HepG2 (cell line): ENCODE results near the gene SNX3. TPM values are rescaled to one million over a fixed set of nuclear protein-coding genes. Genes with fewer than 3 reads are reported as not detected.
A peak's percentile ranks its signal among the peaks of the same experiment; 100 is the strongest.

Experiments
- ATAC-seq: fragments of 200-7000 bp; cut with Tn5 transposase; 3 replicates; pipeline ENCODE4 v1.9.1; 2020; ENCODE audit warnings: mild to moderate bottlenecking, moderate library complexity
- BruUV-seq: library from RNA; stranded (reverse); fragments of 400-500 nt; replicated peaks from 2 replicates; lab custom pipeline; 2021; lab: Mats Ljungman, UMichigan
- CTCF ChIA-PET: fragments of 300-600 bp; formaldehyde crosslinking; extraction: SDS; loops from one replicate; lab custom pipeline; 2021; ENCODE audit warnings: low total read pairs, inconsistent platforms, low intra/inter-chr PET ratio; lab: Yijun Ruan, JAX
- POLR2A ChIA-PET: fragments of 350-600 bp; sonication (Branson Sonifier 250); formaldehyde crosslinking; loops from one replicate; lab custom pipeline; 2020; ENCODE audit warnings: antibody characterized with exemption, inconsistent platforms; lab: Yijun Ruan, JAX
- DNase-seq: peaks from one replicate; pipeline ENCODE4 v3.0.0-alpha.2; 2015; ENCODE audit warnings: low spot score
- FAIRE-seq: peaks from 3 replicates; lab custom pipeline; 2011; peaks lifted over from hg19 to GRCh38; lab: Jason Lieb, UNC
- H2AFZ ChIP-seq: one replicate; pipeline ENCODE4 v1.6.1; 2011; ENCODE audit warnings: low read length, inconsistent platforms
- H3K27ac ChIP-seq: fragments of 300-600 bp; 3 replicates; pipeline ENCODE4 v1.8.0; 2011; ENCODE audit warnings: mixed run types, mild to moderate bottlenecking, mixed read lengths, low read length, inconsistent platforms; ENCODE audit not compliant: insufficient read depth; ENCODE audit errors: extremely low read length
- H3K27me3 ChIP-seq, 2 experiments: fragments of 200-600 bp in 1 of 2; 2 replicates in 1 of 2; 3 replicates in 1 of 2; pipeline versions ENCODE4 v1.6.0 to v1.8.0; 2011; ENCODE audit warnings: low read length in 2 of 2, mild to moderate bottlenecking in 2 of 2, moderate library complexity in 2 of 2, inconsistent platforms in 1 of 2; ENCODE audit not compliant: insufficient read depth in 2 of 2, control insufficient read depth in 1 of 2
- H3K36me3 ChIP-seq, 2 experiments: fragments of 200-600 bp in 1 of 2; replicated peaks in 1 of 2; 2 replicates in 1 of 2; 3 replicates in 1 of 2; pipeline versions ENCODE4 v1.5.1 to v1.8.0; 2011; ENCODE audit warnings: low read length in 2 of 2, inconsistent platforms in 1 of 2; ENCODE audit not compliant: insufficient read depth in 2 of 2, control insufficient read depth in 1 of 2
- H3K4me1 ChIP-seq: 2 replicates; pipeline ENCODE4 v1.5.1; 2012; ENCODE audit warnings: low read length, inconsistent platforms; ENCODE audit not compliant: insufficient read depth
- H3K4me2 ChIP-seq: 2 replicates; pipeline ENCODE4 v1.6.0; 2011; ENCODE audit warnings: low read depth, low read length, inconsistent platforms
- H3K4me3 ChIP-seq, 3 experiments: fragments of 200-600 bp in 1 of 3; sonication (generic), shearing (Covaris generic) in 1 of 3; replicated peaks in 1 of 3; 2 replicates each; pipeline ENCODE4 v1.5.1; 2011 to 2016; ENCODE audit warnings: low read length in 3 of 3, inconsistent platforms in 2 of 3, low read depth in 2 of 3, mild to moderate bottlenecking in 2 of 3, control low read depth in 1 of 3, mixed read lengths in 1 of 3; ENCODE audit not compliant: insufficient read depth in 1 of 3
- H3K79me2 ChIP-seq: one replicate; pipeline ENCODE4 v1.6.1; 2011; ENCODE audit warnings: low read length, inconsistent platforms; ENCODE audit not compliant: insufficient read depth
- H3K9ac ChIP-seq: 2 replicates; pipeline ENCODE4 v1.6.0; 2011; ENCODE audit warnings: mild to moderate bottlenecking, low read depth, low read length, inconsistent platforms; ENCODE audit not compliant: insufficient read depth
- H3K9me3 ChIP-seq: 2 replicates; pipeline ENCODE4 v1.5.1; 2012; ENCODE audit warnings: mild to moderate bottlenecking, low read length
- H4K20me1 ChIP-seq: 2 replicates; pipeline ENCODE4 v1.6.0; 2011; ENCODE audit warnings: inconsistent platforms, mild to moderate bottlenecking, low read length, moderate library complexity; ENCODE audit not compliant: insufficient read depth
- BCL6 ChIP-seq: IDR thresholded peaks from 2 replicates; pipeline ENCODE4 v1.6.1; 2016; ENCODE audit warnings: missing genetic modification reagents, missing compliant biosample characterization
- BRF2 ChIP-seq: sonication (generic); formaldehyde crosslinking; IDR thresholded peaks from 2 replicates; pipeline ENCODE4 v1.8.1; 2022; ENCODE audit warnings: mild to moderate bottlenecking, missing genetic modification reagents
- HIVEP1 ChIP-seq: sonication (generic); formaldehyde crosslinking; IDR thresholded peaks from 2 replicates; pipeline ENCODE4 v1.4.0; 2020; ENCODE audit warnings: mild to moderate bottlenecking, missing genetic modification reagents
- HNF4A ChIP-seq: sonication (generic); formaldehyde crosslinking; IDR thresholded peaks from 2 replicates; pipeline ENCODE4 v1.4.0; 2020; ENCODE audit warnings: missing genetic modification reagents
- HOXA3 ChIP-seq: sonication (generic); formaldehyde crosslinking; IDR thresholded peaks from 2 replicates; pipeline ENCODE4 v1.5.0; 2020; ENCODE audit warnings: missing genetic modification reagents
- MED13 ChIP-seq: sonication (generic); formaldehyde crosslinking; IDR thresholded peaks from 2 replicates; pipeline ENCODE4 v1.5.0; 2020; ENCODE audit warnings: missing genetic modification reagents
- POGZ ChIP-seq: sonication (generic); formaldehyde crosslinking; IDR thresholded peaks from 2 replicates; pipeline ENCODE4 v1.4.0; 2020; ENCODE audit warnings: mild to moderate bottlenecking, missing genetic modification reagents
- RELA ChIP-seq: sonication (generic); formaldehyde crosslinking; IDR thresholded peaks from 2 replicates; pipeline ENCODE4 v1.4.0; 2020; ENCODE audit warnings: missing genetic modification reagents
- SALL1 ChIP-seq: sonication (generic); formaldehyde crosslinking; IDR thresholded peaks from 2 replicates; pipeline ENCODE4 v1.8.0; 2022; ENCODE audit warnings: mild to moderate bottlenecking, missing genetic modification reagents
- SAP130 ChIP-seq: IDR thresholded peaks from 2 replicates; pipeline ENCODE4 v1.6.1; 2016; ENCODE audit warnings: low read depth
- SMARCC2 ChIP-seq: fragments of 450-650 bp; IDR thresholded peaks from 2 replicates; pipeline ENCODE4 v1.6.1; 2017; ENCODE audit warnings: antibody characterized with exemption, mild to moderate bottlenecking
- SOX13 ChIP-seq, 3 experiments: fragments of 450-650 bp in 1 of 3; sonication (generic) in 1 of 3; formaldehyde crosslinking in 1 of 3; IDR thresholded peaks in 2 of 3; conservative IDR thresholded peaks in 1 of 3; 2 replicates each; pipeline versions ENCODE4 v1.5.0 to v1.6.1; 2016 to 2020; ENCODE audit warnings: antibody characterized with exemption in 1 of 3, mild to moderate bottlenecking in 1 of 3, missing compliant biosample characterization in 1 of 3, missing genetic modification reagents in 1 of 3, moderate library complexity in 1 of 3
- TAF1 ChIP-seq: sonication (generic); formaldehyde crosslinking; IDR thresholded peaks from 2 replicates; pipeline ENCODE4 v1.4.0; 2020; ENCODE audit warnings: missing genetic modification reagents
- ZBTB34 ChIP-seq: sonication (generic); formaldehyde crosslinking; IDR thresholded peaks from 2 replicates; pipeline ENCODE4 v1.8.0; 2022; ENCODE audit warnings: mild to moderate bottlenecking, missing genetic modification reagents
- ZFX ChIP-seq: sonication (generic); formaldehyde crosslinking; IDR thresholded peaks from 2 replicates; pipeline ENCODE4 v1.4.0; 2020; ENCODE audit warnings: mild to moderate bottlenecking, low read depth, missing genetic modification reagents, moderate library complexity
- ZFY ChIP-seq: sonication (generic); formaldehyde crosslinking; IDR thresholded peaks from 2 replicates; pipeline ENCODE4 v1.4.0; 2020; ENCODE audit warnings: missing genetic modification reagents
- ZMYM4 ChIP-seq: sonication (generic); formaldehyde crosslinking; IDR thresholded peaks from 2 replicates; pipeline ENCODE4 v1.8.1; 2023; ENCODE audit warnings: mild to moderate bottlenecking, missing genetic modification reagents
- ZNF292 ChIP-seq: sonication (generic); formaldehyde crosslinking; IDR thresholded peaks from 2 replicates; pipeline ENCODE4 v1.8.1; 2022; ENCODE audit warnings: mild to moderate bottlenecking, low read depth, missing genetic modification reagents, borderline replicate concordance
- ZNF644 ChIP-seq: IDR thresholded peaks from 2 replicates; pipeline ENCODE4 v1.6.1; 2016; ENCODE audit warnings: low read depth
- ZNF652 ChIP-seq: IDR thresholded peaks from 2 replicates; pipeline ENCODE4 v1.6.1; 2016; ENCODE audit warnings: low read depth, borderline replicate concordance
- ZNF781 ChIP-seq: sonication (generic); formaldehyde crosslinking; IDR thresholded peaks from 2 replicates; pipeline ENCODE4 v1.5.1; 2020; ENCODE audit warnings: borderline replicate concordance, mild to moderate bottlenecking, missing genetic modification reagents; ENCODE audit errors: not compliant biosample characterization
- ZNF879 ChIP-seq: sonication (generic); formaldehyde crosslinking; IDR thresholded peaks from 2 replicates; pipeline ENCODE4 v1.8.1; 2023; ENCODE audit warnings: missing genetic modification reagents
- WGBS: methylation state at CpG from one replicate; pipeline ENCODE4 v1.1.6; 2017; ENCODE audit warnings: low lambda C conversion rate; 5-methylcytosine and 5-hydroxymethylcytosine counted together
- in situ Hi-C: cut with HindIII; loops from 2 replicates; pipeline ENCODE4 v1.10.0; 2017; ENCODE audit warnings: low pct_unique_long_range_greater_than_20kb; ENCODE audit not compliant: extremely low pct_ligation_motif_present
- intact Hi-C: fragments of 100-400 bp; cut with micrococcal nuclease; formaldehyde crosslinking; loops from one replicate; pipeline ENCODE4 v1.10.0; 2022; ENCODE audit not compliant: unreplicated experiment
- polyA plus RNA-seq, 8 experiments: library from polyadenylated mRNA; depleted of rRNA in 3 of 8; stranded (reverse) in 7 of 8; unstranded in 1 of 8; fragments of >200 nt; fragmentation: Illumina TruSeq in 4 of 8; extraction: Trizol in 4 of 8; gene quantifications; 2 replicates each; pipeline versions ENCODE4 v1.2.1 to v1.2.3, GENCODE V29; 2011 to 2016; ENCODE audit warnings: low read depth in 4 of 8, missing spikeins in 1 of 8, mixed read lengths in 1 of 8; ENCODE audit not compliant: insufficient read depth in 1 of 8
- total RNA-seq, 5 experiments: library from RNA; depleted of rRNA; stranded (reverse); fragments of >200 nt; fragmentation: Illumina TruSeq; extraction: Trizol; gene quantifications; 2 replicates each; pipeline ENCODE4 v1.2.3, GENCODE V29; 2016; ENCODE audit warnings: low read depth in 1 of 5

The SNX3 gene
- total and polyA plus RNA-seq, 2 of the 13 experiments (the other 11 are each of a cell fraction or from before 2014, with no cell fraction given): 84.9 to 226 TPM

DNA sequence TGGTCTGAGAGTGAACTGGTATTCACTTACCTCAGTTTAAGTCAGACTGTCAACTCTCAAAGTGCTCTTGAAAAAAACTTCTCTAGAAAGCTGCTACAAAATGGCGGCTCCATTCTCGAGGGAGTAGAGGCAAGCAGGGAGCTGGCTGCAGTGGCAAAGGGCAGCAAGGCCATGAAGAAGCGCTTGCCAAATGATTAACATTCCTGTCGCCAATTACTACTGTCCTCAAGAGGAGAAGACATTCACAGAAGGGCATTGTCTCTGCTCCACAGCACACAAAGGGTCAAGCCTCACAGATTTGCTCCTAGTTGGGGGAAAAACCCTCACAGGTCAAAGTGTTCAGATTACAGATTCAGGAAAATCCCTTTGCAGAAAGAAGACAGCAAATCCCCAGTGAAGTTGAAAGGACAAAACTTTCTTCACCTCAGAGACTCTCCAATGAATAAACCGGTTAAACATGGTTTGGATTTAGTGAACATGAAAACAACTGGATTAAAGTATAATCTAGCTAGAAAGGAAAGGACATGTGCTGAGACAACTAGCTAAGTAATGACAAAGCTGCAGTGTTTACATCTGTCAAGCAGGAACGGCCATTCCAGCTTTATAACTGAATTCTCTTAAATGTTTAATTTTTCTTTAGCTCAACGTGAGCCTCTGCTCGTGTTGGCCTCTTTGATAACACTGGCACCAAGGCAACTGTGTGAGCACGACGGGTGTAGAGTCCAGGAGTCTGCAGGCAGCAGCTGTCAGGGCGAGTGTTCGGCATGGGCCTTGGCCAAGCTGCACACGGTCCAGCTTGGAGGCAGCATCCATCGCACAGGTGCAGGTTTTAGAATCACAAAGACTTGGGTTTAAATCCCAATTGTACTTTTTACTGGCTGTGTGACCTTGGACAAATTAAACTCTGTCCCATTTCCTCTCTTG is 57.4 kb downstream of the SNX3 start:
- ChIA-PET POLR2A (interaction anchor here (1.4 kb wide), 1 partner anchor 14 kb away, joined by 3 read pairs; no protein-coding TSS in a partner anchor), CTCF (no interaction called here)
- intact Hi-C loops: no loop called here
- ATAC-seq (peak; percentile 77), DNase-seq (peak; percentile 52), FAIRE-seq (peak; percentile 59)
- Histone ChIP-seq H2AFZ (no peak overlapping the region), H3K27ac (peak overlapping the region; percentile 65), H3K9ac (no peak overlapping the region), H3K9me3 (no peaks in the 10 kb centered on the region), H3K4me3 (peak overlapping the region in 1 of 3 experiments; percentile 25; a peak in 1 of 6 replicates), H3K27me3 (no peaks in the 10 kb centered on the region), H3K4me1 (peaks cover 38% of the 10 kb centered on the region), H3K79me2 (no peaks in the 10 kb centered on the region), H3K4me2 (peak overlapping the region; percentile 61), H4K20me1 (no peaks in the 10 kb centered on the region), H3K36me3 (0 out of 5 replicates have a peak, but pooled peaks cover 1 to 2% of the 10 kb centered on the region in 2 experiments)
- 25% methylated on average over 10 of the region's 14 CpGs for WGBS
- in situ Hi-C loops: no loop called here
- BruUV-seq: no TSS peak
- TF ChIP-seq ZNF781 (CRISPR knock-in tag) (no peak), HNF4A (CRISPR knock-in tag) (peak; percentile 28; the same call in 1 of the 2 replicates), ZMYM4 (0 out of 2 replicates have a peak, but pooled peaks have one; percentile 33), ZNF292 (CRISPR knock-in tag) (peak; percentile 45; the same call in 1 of the 2 replicates), SAP130 (peak; percentile 44), ZFY (peak; percentile 33; the same call in 1 of the 2 replicates), RELA (CRISPR knock-in tag) (peak; percentile 94; the same call in 1 of the 2 replicates), HOXA3 (CRISPR knock-in tag) (peak; percentile 37; the same call in 1 of the 2 replicates), MED13 (CRISPR knock-in tag) (no peak), TAF1 (CRISPR knock-in tag) (no peak), SOX13 (IDR thresholded peaks at IDR 0.05) (no peak), SOX13 (CRISPR knock-in tag; conservative IDR thresholded peaks at IDR 0.05 in 1 of 2, IDR thresholded peaks at IDR 0.05 in 1 of 2) (0 out of 4 replicates have a peak, but pooled peaks of 1 of the 2 experiments have one; percentile 33), ZFX (CRISPR knock-in tag) (peak; percentile 37; the same call in 1 of the 2 replicates), POGZ (0 out of 2 replicates have a peak, but pooled peaks have one; percentile 13), SMARCC2 (no peak), SALL1 (CRISPR knock-in tag) (peak; percentile 28; the same call in 1 of the 2 replicates), ZBTB34 (CRISPR knock-in tag) (0 out of 2 replicates have a peak, but pooled peaks have one; percentile 31), ZNF652 (CRISPR knock-in tag) (peak; percentile 93), BCL6 (CRISPR knock-in tag) (peak; percentile 16; the same call in 1 of the 2 replicates), BRF2 (CRISPR knock-in tag) (no peak), ZNF879 (CRISPR knock-in tag) (no peak), ZNF644 (peak; percentile 14; the same call in 1 of the 2 replicates), HIVEP1 (CRISPR knock-in tag) (no peak)
